Glutamatergic neuron (in vitro differentiated cells): Measurements from ENCODE around the gene HMCN1. TPM values are rescaled to one million over a fixed set of nuclear protein-coding genes. Genes with fewer than 3 reads are reported as not detected.

Source experiments
- DNase-seq: peaks from one replicate; pipeline ENCODE4 v3.0.0; 2022
- H3K27ac Mint-ChIP-seq: one replicate; pipeline ENCODE4 v1.8.0; 2020; ENCODE audit warnings: mild to moderate bottlenecking, mixed read lengths, inconsistent platforms; ENCODE audit not compliant: unreplicated experiment
- H3K27me3 Mint-ChIP-seq: one replicate; pipeline ENCODE4 v1.8.0; 2020; ENCODE audit warnings: mild to moderate bottlenecking, moderate library complexity, mixed read lengths, inconsistent platforms; ENCODE audit not compliant: unreplicated experiment
- H3K36me3 Mint-ChIP-seq: one replicate; pipeline ENCODE4 v1.8.0; 2020; ENCODE audit warnings: mild to moderate bottlenecking, mixed read lengths, inconsistent platforms; ENCODE audit not compliant: unreplicated experiment
- H3K4me1 Mint-ChIP-seq: one replicate; pipeline ENCODE4 v1.8.0; 2020; ENCODE audit warnings: mild to moderate bottlenecking, low read depth, mixed read lengths, inconsistent platforms; ENCODE audit not compliant: unreplicated experiment
- H3K4me3 Mint-ChIP-seq: one replicate; pipeline ENCODE4 v1.8.0; 2020; ENCODE audit warnings: mild to moderate bottlenecking, mixed read lengths, inconsistent platforms; ENCODE audit not compliant: unreplicated experiment
- H3K9me3 Mint-ChIP-seq: one replicate; pipeline ENCODE4 v1.8.0; 2020; ENCODE audit warnings: mild to moderate bottlenecking, moderate library complexity, mixed read lengths, inconsistent platforms; ENCODE audit not compliant: unreplicated experiment
- total RNA-seq: library from RNA; stranded (reverse); fragmentation: NEBNext Ultra II Directional; extraction: Animal tissue kit (Norgen Biotek cat#: 25700); gene quantifications from one replicate; pipeline ENCODE4 v1.2.1, GENCODE V29; 2021; ENCODE audit not compliant: unreplicated experiment
- TF ChIP-seq, protein P1 (sequence below): fragments of 200-600 bp; sonication (generic); IDR thresholded peaks from one replicate; pipeline ENCODE4 v1.5.0; 2021; ENCODE audit not compliant: partially characterized antibody, unreplicated experiment

Gene HMCN1
- total RNA-seq, 1 donor from 2014 or later: 0.93 TPM

DNA sequence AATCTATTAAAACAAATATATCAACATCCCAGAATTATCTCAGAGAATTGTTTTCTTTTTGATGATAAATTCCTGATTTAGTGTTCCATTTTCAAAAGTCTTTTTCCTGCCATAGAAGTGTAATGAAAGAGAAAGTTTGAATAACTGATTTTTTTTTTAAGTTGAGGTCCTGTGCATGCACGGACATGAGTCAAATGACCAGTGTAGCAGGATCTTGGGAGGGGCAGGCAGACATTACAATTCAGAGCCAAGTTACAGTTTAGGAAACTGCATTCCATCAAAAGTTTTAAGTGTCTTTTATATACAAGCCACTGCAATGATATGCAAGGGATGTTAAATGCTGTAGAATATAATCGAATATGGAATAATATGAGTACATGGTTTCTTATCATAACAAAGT lies 227.5 kb downstream of the HMCN1 start:
- Mint-ChIP-seq H3K9me3 (no peaks in the 10 kb centered on the region), H3K27ac (no peak overlapping the region), H3K4me1 (peaks cover 12% of the 10 kb centered on the region), H3K4me3 (no peak overlapping the region), H3K27me3 (no peaks in the 10 kb centered on the region), H3K36me3 (no peaks in the 10 kb centered on the region)
- DNase-seq: no peak
- TF ChIP-seq, protein P1, sequence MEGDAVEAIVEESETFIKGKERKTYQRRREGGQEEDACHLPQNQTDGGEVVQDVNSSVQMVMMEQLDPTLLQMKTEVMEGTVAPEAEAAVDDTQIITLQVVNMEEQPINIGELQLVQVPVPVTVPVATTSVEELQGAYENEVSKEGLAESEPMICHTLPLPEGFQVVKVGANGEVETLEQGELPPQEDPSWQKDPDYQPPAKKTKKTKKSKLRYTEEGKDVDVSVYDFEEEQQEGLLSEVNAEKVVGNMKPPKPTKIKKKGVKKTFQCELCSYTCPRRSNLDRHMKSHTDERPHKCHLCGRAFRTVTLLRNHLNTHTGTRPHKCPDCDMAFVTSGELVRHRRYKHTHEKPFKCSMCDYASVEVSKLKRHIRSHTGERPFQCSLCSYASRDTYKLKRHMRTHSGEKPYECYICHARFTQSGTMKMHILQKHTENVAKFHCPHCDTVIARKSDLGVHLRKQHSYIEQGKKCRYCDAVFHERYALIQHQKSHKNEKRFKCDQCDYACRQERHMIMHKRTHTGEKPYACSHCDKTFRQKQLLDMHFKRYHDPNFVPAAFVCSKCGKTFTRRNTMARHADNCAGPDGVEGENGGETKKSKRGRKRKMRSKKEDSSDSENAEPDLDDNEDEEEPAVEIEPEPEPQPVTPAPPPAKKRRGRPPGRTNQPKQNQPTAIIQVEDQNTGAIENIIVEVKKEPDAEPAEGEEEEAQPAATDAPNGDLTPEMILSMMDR: no peak

DNA sequence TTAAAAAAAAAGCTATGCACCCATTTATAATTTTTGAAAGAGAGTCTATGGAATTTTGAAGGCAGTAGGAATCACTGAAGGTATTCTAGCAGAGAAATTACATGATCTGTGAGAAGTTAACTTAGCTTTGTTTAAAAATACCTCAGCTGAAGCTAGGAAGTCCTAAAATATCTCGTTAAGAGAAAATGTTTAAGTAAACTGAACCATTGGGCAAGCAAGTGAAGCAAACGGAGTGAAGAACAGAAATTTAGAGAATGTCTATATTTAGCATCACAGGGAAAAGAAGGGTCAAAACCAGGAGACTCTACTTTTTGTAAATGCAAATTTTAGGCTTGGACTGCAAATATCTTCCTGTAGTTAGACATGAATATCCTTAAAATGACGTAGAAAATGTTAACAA lies 230.8 kb downstream of the HMCN1 start:
- Mint-ChIP-seq H3K36me3 (no peaks in the 10 kb centered on the region), H3K9me3 (no peaks in the 10 kb centered on the region), H3K4me3 (no peak overlapping the region), H3K27ac (no peak overlapping the region), H3K27me3 (no peaks in the 10 kb centered on the region), H3K4me1 (peaks cover 12% of the 10 kb centered on the region)
- TF ChIP-seq, protein P1: no peak
- no peak for DNase-seq

DNA sequence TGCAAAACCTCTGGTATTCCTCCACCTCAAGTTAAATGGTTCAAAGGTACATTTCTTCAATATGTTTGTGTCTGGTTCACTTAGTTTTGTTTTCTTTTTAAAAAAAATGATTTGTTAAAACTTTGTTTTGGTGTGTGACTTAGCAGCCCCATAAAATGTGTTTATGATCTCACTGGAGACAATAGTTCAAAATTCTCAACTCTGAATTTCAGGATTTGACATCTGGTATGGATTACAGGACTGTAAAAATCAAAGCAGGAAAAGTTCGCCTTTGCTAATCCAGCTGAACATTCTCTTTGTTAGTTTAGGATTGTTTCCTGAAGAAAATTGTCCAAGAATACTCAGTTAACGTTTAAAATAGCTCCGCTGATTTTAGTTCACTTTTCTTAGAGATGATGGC lies 231.7 kb downstream of the HMCN1 start:
- H3K27me3 Mint-ChIP-seq: no peaks in the 10 kb centered on the region
- TF ChIP-seq, protein P1: no peak
- no peaks in the 10 kb centered on the region for H3K9me3 Mint-ChIP-seq
- no peak for DNase-seq
- H3K27ac Mint-ChIP-seq: no peak overlapping the region
- H3K4me3 Mint-ChIP-seq: no peak overlapping the region
- peaks cover 6% of the 10 kb centered on the region for H3K4me1 Mint-ChIP-seq
- no peaks in the 10 kb centered on the region for H3K36me3 Mint-ChIP-seq

DNA sequence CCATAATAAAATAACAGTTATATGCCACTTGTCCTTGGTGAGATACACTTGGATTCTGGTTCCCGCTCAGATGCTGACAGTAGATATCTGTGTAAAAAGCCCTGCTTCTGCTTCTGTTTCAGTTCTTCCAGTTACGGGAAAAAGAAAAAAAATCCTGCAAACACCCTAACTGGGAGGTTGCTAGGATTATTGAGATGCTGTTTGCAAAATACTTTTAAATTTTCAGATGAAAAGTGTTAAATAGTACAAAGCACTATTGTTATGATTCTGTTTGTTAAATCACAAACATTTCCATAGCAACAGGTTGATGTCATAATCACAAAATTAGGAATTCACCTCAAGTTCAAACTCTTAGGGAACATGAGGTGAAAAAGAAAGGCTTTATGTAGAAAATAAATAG lies 232.3 kb downstream of the HMCN1 start:
- no peaks in the 10 kb centered on the region for H3K36me3 Mint-ChIP-seq
- TF ChIP-seq, protein P1: no peak
- H3K9me3 Mint-ChIP-seq: no peaks in the 10 kb centered on the region
- H3K27me3 Mint-ChIP-seq: no peaks in the 10 kb centered on the region
- H3K4me3 Mint-ChIP-seq: no peak overlapping the region
- DNase-seq: no peak
- H3K27ac Mint-ChIP-seq: no peak overlapping the region
- peaks cover 3% of the 10 kb centered on the region for H3K4me1 Mint-ChIP-seq

DNA sequence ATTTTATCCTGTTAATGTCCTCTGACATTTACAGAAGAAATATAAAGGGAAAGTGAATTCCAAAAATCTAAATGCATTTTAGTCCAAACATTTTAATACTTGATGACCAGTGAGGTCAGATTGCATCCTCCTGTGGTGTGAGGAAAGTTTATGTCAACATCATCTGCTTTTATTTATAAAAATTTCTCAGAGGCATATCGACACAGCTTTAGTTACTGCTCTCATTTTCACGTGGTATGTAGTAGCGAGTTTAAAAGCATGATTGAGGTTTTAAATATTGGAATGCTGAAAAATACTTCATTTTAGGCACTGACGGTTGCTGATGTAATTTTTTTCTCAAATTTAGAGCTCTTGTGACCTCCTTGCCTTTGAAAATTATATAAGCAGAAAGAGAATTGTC lies 234.8 kb downstream of the HMCN1 start:
- Mint-ChIP-seq H3K27me3 (no peaks in the 10 kb centered on the region), H3K9me3 (no peaks in the 10 kb centered on the region), H3K4me1 (peaks cover 3% of the 10 kb centered on the region), H3K4me3 (no peak overlapping the region), H3K36me3 (no peaks in the 10 kb centered on the region), H3K27ac (no peak overlapping the region)
- DNase-seq: no peak
- TF ChIP-seq, protein P1: no peak
